HL-60 (cell line): ENCODE results near the gene NDC1.

Experiments used
- DNase-seq, 2 experiments: peaks; one replicate each; pipeline ENCODE4 v3.0.0-alpha.2; 2010 to 2020; ENCODE audit warnings: low read depth in 1 of 2, low spot score in 1 of 2
- H3K27ac ChIP-seq: fragments of 250-450 bp; sonication (Bioruptor Pico); replicated peaks from 2 replicates; pipeline ENCODE4 v1.5.1; 2020; ENCODE audit warnings: mild to moderate bottlenecking, moderate library complexity
- H3K27me3 ChIP-seq: fragments of 250-450 bp; sonication (Bioruptor Pico); 2 replicates; pipeline ENCODE4 v1.5.1; 2021; ENCODE audit warnings: mild to moderate bottlenecking, moderate library complexity; ENCODE audit not compliant: insufficient read depth, poor library complexity, severe bottlenecking
- H3K4me3 ChIP-seq: replicated peaks from 2 replicates; pipeline ENCODE4 v1.5.1; 2011; ENCODE audit warnings: mild to moderate bottlenecking, control low read depth, low read length; ENCODE audit not compliant: insufficient read depth
- CTCF ChIP-seq: IDR thresholded peaks from one replicate; pipeline ENCODE4 v1.5.1; 2011; ENCODE audit warnings: low read length, control low read depth, inconsistent platforms; ENCODE audit not compliant: insufficient read depth
- GABPA ChIP-seq: IDR thresholded peaks from 2 replicates; pipeline ENCODE4 v1.6.1; 2012; ENCODE audit warnings: low read depth
- POLR2AphosphoS5 ChIP-seq: IDR thresholded peaks from 2 replicates; pipeline ENCODE4 v1.6.1; 2012; ENCODE audit warnings: low read depth
- REST ChIP-seq: IDR thresholded peaks from 2 replicates; pipeline ENCODE4 v1.6.1; 2012; ENCODE audit warnings: low read depth; ENCODE audit not compliant: insufficient replicate concordance
- SPI1 ChIP-seq: IDR thresholded peaks from 2 replicates; pipeline ENCODE4 v1.6.1; 2012; ENCODE audit warnings: low read depth, mild to moderate bottlenecking, borderline replicate concordance

Gene NDC1

GRCh38 chr1:53729456-53730223 lies 108.5 kb downstream of the NDC1 start:
- Histone ChIP-seq H3K27me3 (peaks cover 9% of the 10 kb centered on the region), H3K27ac (no peak overlapping the region), H3K4me3 (no peak overlapping the region)
- TF ChIP-seq GABPA (no peak), CTCF (no peak), REST (no peak), SPI1 (no peak), POLR2AphosphoS5 (no peak)
- DNase-seq = no peak

GRCh38 chr1:53728702-53729455 lies 109.2 kb downstream of the NDC1 start:
- TF ChIP-seq REST (no peak), GABPA (no peak), POLR2AphosphoS5 (no peak), SPI1 (no peak), CTCF (no peak)
- no peak for DNase-seq
- no peak overlapping the region for H3K4me3 ChIP-seq
- H3K27ac ChIP-seq = no peak overlapping the region
- H3K27me3 ChIP-seq = peaks cover 9% of the 10 kb centered on the region

- Histone ChIP-seq H3K27ac (no peak overlapping the region), H3K4me3 (no peak overlapping the region), H3K27me3 (peaks cover 6% of the 10 kb centered on the region)
- DNase-seq = no peak
- TF ChIP-seq SPI1 (no peak), REST (no peak), CTCF (no peak), GABPA (no peak), POLR2AphosphoS5 (no peak)
Measured at GRCh38 chr1:53728196-53728595, 109.9 kb downstream of the NDC1 start.
